ENCODE data around the gene TANK.
A peak's percentile ranks its signal among the peaks of the same experiment; 100 is the strongest.
"Not testable (repeated sequence)": the region's sequence is repeated elsewhere in the genome, so short reads cannot be mapped to it uniquely, and the experiment has no call there.

TANK gene

GRCh38 chr2:161160226-161161073 is at the start of gene TANK:
Gene TANK (plus strand): TSS chr2:161160428. CDS start chr2:161179663, 19,235 bp downstream.
- peak; percentile 97 for DNase-seq

- no peak for DNase-seq
Observed at GRCh38 chr2:161111531-161111930, 48.7 kb upstream of the TANK start.

- DNase-seq, result no peak
Observed at GRCh38 chr2:161112908-161113307, 47.3 kb upstream of the TANK start.

GRCh38 chr2:161113693-161114575 is 46.3 kb upstream of the TANK start:
- no peak for DNase-seq

GRCh38 chr2:161115205-161115604 is 45.0 kb upstream of the TANK start:
- DNase-seq, result no peak

- no peak for DNase-seq
Observed at GRCh38 chr2:161115605-161116380, 44.4 kb upstream of the TANK start.

- DNase-seq, result no peak
Observed at GRCh38 chr2:161116509-161116908, 43.7 kb upstream of the TANK start.

GRCh38 chr2:161117506-161117905 is 42.7 kb upstream of the TANK start:
- no peak for DNase-seq

- no peak for DNase-seq
Observed at GRCh38 chr2:161118722-161119121, 41.5 kb upstream of the TANK start.

- DNase-seq, result no peak
Observed at GRCh38 chr2:161119483-161119882, 40.7 kb upstream of the TANK start.

- DNase-seq, result no peak
Observed at GRCh38 chr2:161120775-161121174, 39.5 kb upstream of the TANK start.

- no peak for DNase-seq
Observed at GRCh38 chr2:161121622-161122021, 38.6 kb upstream of the TANK start.

- peak; percentile 20 for DNase-seq
Observed at GRCh38 chr2:161122772-161123530, 37.3 kb upstream of the TANK start.

GRCh38 chr2:161123531-161124030 is 36.6 kb upstream of the TANK start:
- no peak for DNase-seq

GRCh38 chr2:161124201-161124600 is 36.0 kb upstream of the TANK start:
- DNase-seq, result no peak

GRCh38 chr2:161128885-161129284 is 31.3 kb upstream of the TANK start:
- no peak for DNase-seq

GRCh38 chr2:161130354-161130753 is 29.9 kb upstream of the TANK start:
- no peak for DNase-seq

- DNase-seq, result no peak
Observed at GRCh38 chr2:161131074-161131680, 29.1 kb upstream of the TANK start.

- no peak for DNase-seq
Observed at GRCh38 chr2:161131804-161132203, 28.4 kb upstream of the TANK start.

GRCh38 chr2:161132384-161132783 is 27.8 kb upstream of the TANK start:
- not testable (repeated sequence) for DNase-seq

GRCh38 chr2:161133366-161133765 is 26.9 kb upstream of the TANK start:
- DNase-seq, result no peak
